K562 (cell line): ENCODE measurements around the gene SPEG. TPM values are rescaled to one million over a fixed set of nuclear protein-coding genes. Genes with fewer than 3 reads are reported as not detected.
A peak's percentile ranks its signal among the peaks of the same experiment; 100 is the strongest.

Source experiments
- CBX5 ChIP-seq: IDR thresholded peaks from 2 replicates; pipeline ENCODE4 v1.6.1; 2014; ENCODE audit warnings: low read depth, borderline replicate concordance
- CHAMP1 ChIP-seq: fragments of 450-650 bp; IDR thresholded peaks from 2 replicates; pipeline ENCODE4 v1.6.1; 2016; ENCODE audit warnings: mild to moderate bottlenecking
- CHCHD3 ChIP-seq: fragments of 250-450 bp; sonication (Bioruptor Pico); IDR thresholded peaks from 2 replicates; pipeline ENCODE4 v2.1.2; 2022; ENCODE audit warnings: mild to moderate bottlenecking
- DEAF1 ChIP-seq: fragments of 450-650 bp; formaldehyde crosslinking; IDR thresholded peaks from 2 replicates; pipeline ENCODE4 v1.4.0; 2020; ENCODE audit warnings: mild to moderate bottlenecking, moderate library complexity
- ELK1 ChIP-seq: sonication (generic); formaldehyde crosslinking; IDR thresholded peaks from 2 replicates; pipeline ENCODE4 v1.8.1; 2022; ENCODE audit warnings: missing genetic modification reagents
- FOXA3 ChIP-seq, 2 experiments: fragments of 450-650 bp in 1 of 2; sonication (generic) in 1 of 2; formaldehyde crosslinking; IDR thresholded peaks in 1 of 2; conservative IDR thresholded peaks in 1 of 2; 2 replicates each; pipeline versions ENCODE4 v1.4.0 to v1.8.0; 2020 to 2022; ENCODE audit warnings: mild to moderate bottlenecking in 2 of 2, missing genetic modification reagents in 1 of 2
- FOXM1 ChIP-seq, 2 experiments: fragments of 450-650 bp in 1 of 2; sonication (generic) in 1 of 2; formaldehyde crosslinking in 1 of 2; IDR thresholded peaks; 2 replicates each; pipeline versions ENCODE4 v1.6.1 to v1.9.0; 2017 to 2022; ENCODE audit warnings: low read depth in 2 of 2, mild to moderate bottlenecking in 2 of 2, missing genetic modification reagents in 1 of 2, moderate library complexity in 1 of 2
- GATA2 ChIP-seq: sonication (generic); formaldehyde crosslinking; IDR thresholded peaks from 2 replicates; pipeline ENCODE4 v1.4.0; 2020; ENCODE audit warnings: mild to moderate bottlenecking, missing genetic modification reagents
- LCOR ChIP-seq: sonication (generic); formaldehyde crosslinking; IDR thresholded peaks from 2 replicates; pipeline ENCODE4 v1.8.0; 2022; ENCODE audit warnings: mild to moderate bottlenecking, missing genetic modification reagents
- MIER1 ChIP-seq: fragments of 450-650 bp; IDR thresholded peaks from 2 replicates; pipeline ENCODE4 v1.6.1; 2016; ENCODE audit warnings: antibody characterized with exemption, mild to moderate bottlenecking, low read depth
- SAFB2 ChIP-seq: fragments of 200-400 bp; formaldehyde crosslinking; IDR thresholded peaks from 2 replicates; pipeline ENCODE4 v1.6.1; 2018; ENCODE audit warnings: borderline replicate concordance, low read length, low read depth, moderate library complexity; ENCODE audit not compliant: severe bottlenecking
- SFPQ ChIP-seq: fragments of 200-400 bp; formaldehyde crosslinking; IDR thresholded peaks from 2 replicates; pipeline ENCODE4 v1.6.1; 2017; ENCODE audit warnings: mild to moderate bottlenecking, low read depth, low read length, moderate library complexity
- SMAD1 ChIP-seq: fragments of 150-350 bp; IDR thresholded peaks from 2 replicates; pipeline ENCODE4 v1.6.1; 2014; ENCODE audit warnings: low read length, low read depth; ENCODE audit not compliant: partially characterized antibody
- SMC3 ChIP-seq: conservative IDR thresholded peaks from 2 replicates; pipeline ENCODE4 v1.6.1; 2011; ENCODE audit warnings: low read depth, low read length, improper control_type of control experiment; ENCODE audit not compliant: insufficient read depth
- SOX6 ChIP-seq: fragments of 450-650 bp; IDR thresholded peaks from 2 replicates; pipeline ENCODE4 v1.6.1; 2014; ENCODE audit warnings: mild to moderate bottlenecking
- TCF15 ChIP-seq: fragments of 250-450 bp; sonication (Bioruptor Pico); IDR thresholded peaks from 2 replicates; pipeline ENCODE4 v1.8.0; 2022; ENCODE audit warnings: moderate library complexity, mild to moderate bottlenecking, inconsistent platforms
- TCF7 ChIP-seq: sonication (generic); IDR thresholded peaks from 2 replicates; pipeline ENCODE4 v1.6.1; 2016; ENCODE audit warnings: antibody characterized with exemption, borderline replicate concordance
- ZNF445 ChIP-seq: fragments of 250-450 bp; sonication (Bioruptor Pico); IDR thresholded peaks from 2 replicates; pipeline ENCODE4 v1.4.0; 2020; ENCODE audit warnings: low read depth, mild to moderate bottlenecking, moderate library complexity
- polyA plus RNA-seq, 8 experiments: library from polyadenylated mRNA; depleted of rRNA in 4 of 8; stranded (reverse) in 5 of 8; unstranded in 3 of 8; fragments of >200 nt; fragmentation: Nextera tagmentation in 2 of 8; fragmentation: Illumina TruSeq in 1 of 8; extraction: Ambion mirVana in 2 of 8; extraction: Trizol in 1 of 8; gene quantifications; 2 replicates each; pipeline versions ENCODE4 v1.2.1 to v1.2.3, GENCODE V29; 2011 to 2014; ENCODE audit warnings: inconsistent platforms in 1 of 8, missing spikeins in 1 of 8
- total RNA-seq, 7 experiments: library from RNA; depleted of rRNA in 6 of 7; stranded (reverse); fragments of >200 nt in 6 of 7; fragmentation: Illumina TruSeq in 2 of 7; extraction: Trizol in 2 of 7; gene quantifications; 2 replicates each; pipeline versions ENCODE4 v1.2.1 to v1.2.3, GENCODE V29; 2011 to 2021; ENCODE audit warnings: low replicate concordance in 1 of 7

Gene SPEG
- total and polyA plus RNA-seq, 9 of the 15 experiments (the other 6 are each of a cell fraction or from before 2014, with no cell fraction given): 0.49 to 8.7 (median 3.0) TPM

GRCh38 chr2:219433666-219434467 lies 776 bp upstream of the SPEG start (continued):
- TF ChIP-seq CHAMP1 (no peak), ZNF445 (CRISPR knock-in tag) (no peak), TCF7 (no peak), MIER1 (no peak), SMAD1 (no peak), CHCHD3 (no peak), FOXM1 (IDR thresholded peaks at IDR 0.05; ENCODE audit: low read depth) (no peak), FOXM1 (CRISPR knock-in tag; IDR thresholded peaks at IDR 0.05; ENCODE audit: low read depth) (no peak), GATA2 (CRISPR knock-in tag) (no peak), ELK1 (no peak), SFPQ (no peak), LCOR (CRISPR knock-in tag) (no peak), CBX5 (no peak), DEAF1 (CRISPR knock-in tag) (0 out of 2 replicates have a peak, but pooled peaks have one; percentile 33), SOX6 (peak; percentile 17; the same call in 1 of the 2 replicates), FOXA3 (CRISPR knock-in tag; conservative IDR thresholded peaks at IDR 0.05 in 1 of 2, IDR thresholded peaks at IDR 0.05 in 1 of 2) (peak in 1 of 2 experiments; percentile 14; a peak in 1 of 4 replicates), TCF15 (CRISPR knock-in tag) (no peak), SAFB2 (no peak), SMC3 (peak; percentile 56)
